Type B pancreatic cell (in vitro differentiated cells): ENCODE data around the gene ELAVL3. TPM values are rescaled to one million over a fixed set of nuclear protein-coding genes. Genes with fewer than 3 reads are reported as not detected.

ENCODE experiments used
- DNase-seq: peaks from one replicate; pipeline ENCODE4 v3.0.0; 2021; ENCODE audit warnings: mixed read lengths; ENCODE audit not compliant: unreplicated experiment; ENCODE audit errors: extremely low spot score
- H3K27ac Mint-ChIP-seq: 2 replicates; pipeline ENCODE4 v1.8.0; 2021; ENCODE audit warnings: mild to moderate bottlenecking, mixed read lengths
- H3K27me3 Mint-ChIP-seq: 2 replicates; pipeline ENCODE4 v1.8.0; 2021; ENCODE audit warnings: mixed read lengths
- H3K36me3 Mint-ChIP-seq: 2 replicates; pipeline ENCODE4 v1.8.0; 2021; ENCODE audit warnings: mixed read lengths
- H3K4me1 Mint-ChIP-seq: one replicate; pipeline ENCODE4 v1.8.0; 2021; ENCODE audit warnings: mixed read lengths; ENCODE audit not compliant: unreplicated experiment
- H3K4me3 Mint-ChIP-seq: 2 replicates; pipeline ENCODE4 v1.8.0; 2021; ENCODE audit warnings: mild to moderate bottlenecking, mixed read lengths
- H3K9me3 Mint-ChIP-seq: 2 replicates; pipeline ENCODE4 v1.8.0; 2021; ENCODE audit warnings: mixed read lengths
- total RNA-seq: library from RNA; stranded (reverse); gene quantifications from 2 replicates; pipeline ENCODE4 v1.2.1, GENCODE V29; 2021; ENCODE audit warnings: low replicate concordance
- TF ChIP-seq, protein P1 (sequence below): fragments of 200-600 bp; sonication (generic); conservative IDR thresholded peaks from 2 replicates; pipeline ENCODE4 v1.5.0; 2021; ENCODE audit warnings: antibody characterized with exemption, mild to moderate bottlenecking

ELAVL3 gene
- total RNA-seq, 1 donor from 2014 or later: 3.3 TPM

DNA sequence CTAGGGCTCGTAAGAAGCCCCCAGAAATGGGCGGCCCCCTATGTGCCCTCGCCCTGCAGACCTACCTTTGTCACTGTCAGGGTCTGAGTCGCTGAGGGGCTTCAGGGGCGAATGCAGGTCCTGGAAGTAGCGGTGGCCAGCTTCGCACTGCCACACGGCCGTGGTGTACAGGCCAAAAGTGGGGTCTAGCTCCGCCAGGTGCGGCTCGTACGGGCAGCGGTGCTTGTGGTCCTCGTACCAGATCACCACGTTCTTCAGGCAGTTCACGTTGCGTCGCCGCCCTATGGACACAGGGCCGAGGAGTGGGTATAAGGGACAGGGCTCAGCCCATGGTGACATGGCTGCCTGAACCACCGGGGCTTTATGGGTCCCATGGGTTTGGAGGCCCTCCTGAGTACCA is 15.0 kb upstream of the ELAVL3 start:
- H3K27ac Mint-ChIP-seq: no peak overlapping the region
- no peak for DNase-seq
- TF ChIP-seq, protein P1, sequence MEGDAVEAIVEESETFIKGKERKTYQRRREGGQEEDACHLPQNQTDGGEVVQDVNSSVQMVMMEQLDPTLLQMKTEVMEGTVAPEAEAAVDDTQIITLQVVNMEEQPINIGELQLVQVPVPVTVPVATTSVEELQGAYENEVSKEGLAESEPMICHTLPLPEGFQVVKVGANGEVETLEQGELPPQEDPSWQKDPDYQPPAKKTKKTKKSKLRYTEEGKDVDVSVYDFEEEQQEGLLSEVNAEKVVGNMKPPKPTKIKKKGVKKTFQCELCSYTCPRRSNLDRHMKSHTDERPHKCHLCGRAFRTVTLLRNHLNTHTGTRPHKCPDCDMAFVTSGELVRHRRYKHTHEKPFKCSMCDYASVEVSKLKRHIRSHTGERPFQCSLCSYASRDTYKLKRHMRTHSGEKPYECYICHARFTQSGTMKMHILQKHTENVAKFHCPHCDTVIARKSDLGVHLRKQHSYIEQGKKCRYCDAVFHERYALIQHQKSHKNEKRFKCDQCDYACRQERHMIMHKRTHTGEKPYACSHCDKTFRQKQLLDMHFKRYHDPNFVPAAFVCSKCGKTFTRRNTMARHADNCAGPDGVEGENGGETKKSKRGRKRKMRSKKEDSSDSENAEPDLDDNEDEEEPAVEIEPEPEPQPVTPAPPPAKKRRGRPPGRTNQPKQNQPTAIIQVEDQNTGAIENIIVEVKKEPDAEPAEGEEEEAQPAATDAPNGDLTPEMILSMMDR: no peak
- no peaks in the 10 kb centered on the region for H3K27me3 Mint-ChIP-seq
- no peaks in the 10 kb centered on the region for H3K9me3 Mint-ChIP-seq
- H3K4me1 Mint-ChIP-seq: no peaks in the 10 kb centered on the region
- peaks cover 3% of the 10 kb centered on the region for H3K36me3 Mint-ChIP-seq
- H3K4me3 Mint-ChIP-seq: no peak overlapping the region

DNA sequence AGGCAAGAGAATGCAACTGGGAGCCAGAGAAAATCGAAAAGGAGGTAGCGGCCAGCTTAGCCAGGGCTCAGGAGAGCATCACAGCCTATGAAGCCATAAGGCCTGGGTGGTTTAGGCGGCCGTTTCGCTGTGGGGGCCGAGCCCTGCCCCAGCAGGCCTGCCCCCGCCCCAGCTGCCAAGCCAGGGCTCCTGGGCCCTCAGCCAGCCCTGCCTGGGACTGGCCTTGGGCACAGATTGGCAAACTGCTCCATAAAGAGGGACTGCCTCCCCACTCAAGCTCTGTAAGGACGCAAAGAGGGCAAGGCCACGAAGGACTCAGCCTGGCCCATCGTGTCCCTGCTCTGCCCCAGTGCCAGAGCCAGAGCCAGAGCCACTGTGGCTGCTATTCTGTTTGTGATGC is 14.6 kb upstream of the ELAVL3 start:
- no peaks in the 10 kb centered on the region for H3K4me1 Mint-ChIP-seq
- no peaks in the 10 kb centered on the region for H3K27me3 Mint-ChIP-seq
- H3K4me3 Mint-ChIP-seq: no peak overlapping the region
- H3K9me3 Mint-ChIP-seq: no peaks in the 10 kb centered on the region
- H3K27ac Mint-ChIP-seq: no peak overlapping the region
- no peak for DNase-seq
- H3K36me3 Mint-ChIP-seq: peaks cover 5% of the 10 kb centered on the region
- TF ChIP-seq, protein P1: no peak

DNA sequence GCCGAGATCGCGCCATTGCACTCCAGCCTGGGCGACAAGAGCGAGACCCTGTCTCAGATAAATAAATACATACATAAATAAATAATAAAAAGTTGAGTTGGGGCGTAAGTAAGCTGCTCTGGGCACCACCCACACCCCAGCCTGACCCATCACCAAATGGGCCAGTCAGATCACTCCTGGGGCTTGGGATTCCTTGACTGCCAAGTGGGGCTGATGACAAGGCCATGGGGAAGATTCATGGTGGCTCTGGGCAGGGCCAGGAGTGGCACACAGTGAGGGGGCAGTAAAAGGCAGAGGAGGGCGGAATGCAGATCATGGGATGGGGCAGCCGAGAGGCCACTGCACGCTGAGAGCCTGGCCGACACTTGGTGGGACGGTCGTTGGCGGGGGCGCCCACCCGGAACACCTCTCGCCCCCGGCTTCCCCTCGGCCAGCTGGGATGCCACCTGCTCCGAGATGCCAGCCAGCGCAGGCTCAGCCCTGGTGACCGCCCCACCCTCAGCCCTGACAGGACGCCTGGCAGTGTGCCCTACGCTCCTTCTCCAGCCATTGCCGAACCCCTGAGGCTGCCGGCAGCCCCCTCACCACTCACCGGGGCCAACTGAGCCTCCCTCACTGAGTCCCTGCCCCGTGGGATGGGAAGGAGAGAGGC is 13.9 kb upstream of the ELAVL3 start:
- Mint-ChIP-seq H3K4me3 (no peak overlapping the region), H3K36me3 (peaks cover 5% of the 10 kb centered on the region), H3K4me1 (no peaks in the 10 kb centered on the region), H3K9me3 (no peaks in the 10 kb centered on the region), H3K27me3 (no peaks in the 10 kb centered on the region), H3K27ac (no peak overlapping the region)
- no peak for DNase-seq
- TF ChIP-seq, protein P1: no peak

DNA sequence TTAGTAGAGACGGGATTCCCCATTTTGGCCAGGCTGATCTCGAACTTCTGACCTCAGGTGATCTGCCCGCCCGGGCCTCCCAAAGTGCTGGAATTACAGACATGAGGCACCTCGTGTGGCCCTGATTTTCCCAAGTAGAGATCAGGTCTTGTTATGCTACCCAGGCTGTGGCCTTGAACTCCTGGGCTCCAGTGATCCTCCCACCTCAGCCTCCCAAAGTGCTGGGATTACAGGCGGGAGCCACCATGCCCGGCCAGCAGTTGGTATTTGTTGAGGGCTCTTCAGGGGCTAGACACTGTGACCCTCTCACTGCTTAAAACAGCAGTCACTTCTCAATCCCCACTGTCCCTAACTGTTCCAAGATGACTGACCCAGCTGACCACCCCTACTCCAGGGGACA is 8.5 kb upstream of the ELAVL3 start:
- Mint-ChIP-seq H3K4me1 (no peaks in the 10 kb centered on the region), H3K27ac (no peak overlapping the region), H3K4me3 (no peak overlapping the region), H3K36me3 (peaks cover 9% of the 10 kb centered on the region), H3K27me3 (peaks cover 2% of the 10 kb centered on the region), H3K9me3 (no peaks in the 10 kb centered on the region)
- DNase-seq: no peak
- TF ChIP-seq, protein P1: no peak

DNA sequence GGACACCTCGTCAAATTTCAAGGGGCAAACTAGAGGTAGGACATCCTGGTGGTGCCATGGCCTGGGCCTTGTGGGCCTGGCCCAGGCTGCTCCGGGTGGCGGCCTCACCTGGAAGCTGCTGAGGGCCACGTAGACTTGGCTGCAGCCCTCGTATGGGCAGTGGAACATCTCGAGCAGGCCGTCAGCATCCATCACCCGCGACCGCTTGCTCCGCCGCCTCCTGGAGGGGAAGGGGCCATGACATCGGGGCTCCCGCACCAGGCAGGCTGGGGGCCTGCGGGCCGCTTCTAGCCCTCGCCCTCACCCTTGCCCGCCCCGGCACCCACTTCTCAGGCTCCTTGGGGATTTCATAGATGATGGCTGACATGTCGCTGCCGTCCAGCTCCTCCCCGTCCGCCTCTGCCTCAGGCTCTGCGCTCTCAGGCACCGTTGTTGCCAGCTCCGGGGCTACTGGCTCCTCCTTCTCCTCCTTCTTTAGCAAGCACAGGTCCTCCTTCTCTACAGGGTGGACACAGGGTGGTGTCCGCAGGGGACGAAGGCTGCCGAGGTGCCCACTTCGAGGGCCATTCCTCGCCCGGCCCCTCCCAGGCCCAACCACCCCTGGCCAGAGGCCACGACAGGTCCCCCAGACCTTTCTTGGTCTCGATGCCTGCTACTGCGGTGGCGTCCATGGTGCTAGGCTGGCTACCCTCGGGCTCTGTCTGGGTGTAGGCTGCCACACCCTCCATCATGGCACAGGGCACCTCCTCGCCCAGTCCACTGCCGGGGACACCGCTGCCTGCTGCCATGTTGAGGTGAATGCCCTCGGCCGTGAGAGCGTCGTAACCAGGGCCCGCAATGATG is 6.0 kb upstream of the ELAVL3 start:
- no peak for DNase-seq
- peaks cover 18% of the 10 kb centered on the region for H3K27me3 Mint-ChIP-seq
- no peaks in the 10 kb centered on the region for H3K4me1 Mint-ChIP-seq
- no peak overlapping the region for H3K27ac Mint-ChIP-seq
- TF ChIP-seq, protein P1: no peak
- H3K36me3 Mint-ChIP-seq: peaks cover 9% of the 10 kb centered on the region
- no peaks in the 10 kb centered on the region for H3K9me3 Mint-ChIP-seq
- H3K4me3 Mint-ChIP-seq: no peak overlapping the region
